NOMO-1 treated with dmso at 0.1 percent for 144 hours (cell line): ENCODE measurements around the gene SH3BP4.

Experiments used
- DNase-seq: peaks from one replicate; lab custom pipeline; 2025; ENCODE audit not compliant: unreplicated experiment; lab: John Stamatoyannopoulos, UW

Gene SH3BP4

GRCh38 chr2:235082578-235083338 is 130.9 kb downstream of the SH3BP4 start:
- DNase-seq, result no peak

- no peak for DNase-seq
Observed at GRCh38 chr2:235083822-235084221, 132.0 kb downstream of the SH3BP4 start.

- no peak for DNase-seq
Observed at GRCh38 chr2:235084424-235084823, 132.6 kb downstream of the SH3BP4 start.

GRCh38 chr2:235085476-235085875 is 133.7 kb downstream of the SH3BP4 start:
- no peak for DNase-seq

GRCh38 chr2:235086481-235087184 is 134.8 kb downstream of the SH3BP4 start:
- no peak for DNase-seq

- no peak for DNase-seq
Observed at GRCh38 chr2:235087832-235088495, 136.1 kb downstream of the SH3BP4 start.

GRCh38 chr2:235088496-235088921 is 136.7 kb downstream of the SH3BP4 start:
- DNase-seq, result no peak

GRCh38 chr2:235091421-235091820 is 139.6 kb downstream of the SH3BP4 start:
- DNase-seq, result no peak

- no peak for DNase-seq
Observed at GRCh38 chr2:235091983-235092382, 140.2 kb downstream of the SH3BP4 start.

GRCh38 chr2:235092433-235093223 is 140.8 kb downstream of the SH3BP4 start:
- DNase-seq, result no peak

GRCh38 chr2:235094457-235094856 is 142.6 kb downstream of the SH3BP4 start:
- DNase-seq, result no peak

GRCh38 chr2:235095569-235095968 is 143.8 kb downstream of the SH3BP4 start:
- no peak for DNase-seq

- no peak for DNase-seq
Observed at GRCh38 chr2:235096447-235096846, 144.6 kb downstream of the SH3BP4 start.

- DNase-seq, result no peak
Observed at GRCh38 chr2:235097196-235097595, 145.4 kb downstream of the SH3BP4 start.

GRCh38 chr2:235098269-235098668 is 146.5 kb downstream of the SH3BP4 start:
- no peak for DNase-seq

- no peak for DNase-seq
Observed at GRCh38 chr2:235098736-235099494, 147.1 kb downstream of the SH3BP4 start.

- DNase-seq, result no peak
Observed at GRCh38 chr2:235102896-235103295, 151.1 kb downstream of the SH3BP4 start.
